Activated CD8-positive, alpha-beta memory T cell treated with anti-CD3 and anti-CD28 coated beads for 24 hours (primary cell): ENCODE measurements around the gene CCDC7.
"Not testable (repeated sequence)": the region's sequence is repeated elsewhere in the genome, so short reads cannot be mapped to it uniquely, and the experiment has no call there.

Source experiments
- DNase-seq: peaks from one replicate; pipeline ENCODE4 v3.0.0-alpha.2; 2020

Gene CCDC7

GRCh38 chr10:32890444-32890843, 444.5 kb downstream of the CCDC7 start:
- DNase-seq = no peak

GRCh38 chr10:32891261-32891660, 445.3 kb downstream of the CCDC7 start:
- DNase-seq = no peak

- DNase-seq = no peak
Observed at GRCh38 chr10:32893434-32893833, 447.5 kb downstream of the CCDC7 start.

GRCh38 chr10:32893916-32894664, 448.1 kb downstream of the CCDC7 start:
- DNase-seq = no peak

GRCh38 chr10:32895200-32895968, 449.4 kb downstream of the CCDC7 start:
- not testable (repeated sequence) for DNase-seq

GRCh38 chr10:32901815-32902214, 455.9 kb downstream of the CCDC7 start:
- no peak for DNase-seq

GRCh38 chr10:32905466-32905865, 459.5 kb downstream of the CCDC7 start:
- no peak for DNase-seq

- DNase-seq = no peak
Observed at GRCh38 chr10:32906595-32906994, 460.7 kb downstream of the CCDC7 start.

GRCh38 chr10:32909456-32909855, 463.5 kb downstream of the CCDC7 start:
- DNase-seq = no peak

GRCh38 chr10:32909970-32910369, 464.0 kb downstream of the CCDC7 start:
- not testable (repeated sequence) for DNase-seq

- no peak for DNase-seq
Observed at GRCh38 chr10:32911285-32912016, 465.5 kb downstream of the CCDC7 start.

- not testable (repeated sequence) for DNase-seq
Observed at GRCh38 chr10:32917817-32918216, 471.9 kb downstream of the CCDC7 start.

GRCh38 chr10:32922170-32922569, 476.2 kb downstream of the CCDC7 start:
- DNase-seq = no peak

GRCh38 chr10:32923134-32923533, 477.2 kb downstream of the CCDC7 start:
- DNase-seq = no peak

GRCh38 chr10:32923849-32924248, 477.9 kb downstream of the CCDC7 start:
- DNase-seq = no peak
